Activated T-cell treated with anti-CD3 and anti-CD28 coated beads for 24 hours (primary cell): ENCODE data around the gene SMIM14.
"Not testable (repeated sequence)": the region's sequence is repeated elsewhere in the genome, so short reads cannot be mapped to it uniquely, and the experiment has no call there.

Experiments
- DNase-seq: peaks from one replicate; pipeline ENCODE4 v3.0.0-alpha.2; 2020; ENCODE audit warnings: low read depth

The SMIM14 gene

GRCh38 chr4:39529534-39529933 lies 109.1 kb downstream of the SMIM14 start:
- DNase-seq, result no peak

- no peak for DNase-seq
Measured at GRCh38 chr4:39528061-39528465, 110.6 kb downstream of the SMIM14 start.

- DNase-seq, result peak; percentile 87
Measured at GRCh38 chr4:39527296-39528060, 111.2 kb downstream of the SMIM14 start, which contains the start of gene UGDH. TSS of gene UGDH (minus strand) at chr4:39527439. CDS start at chr4:39521512, 5,927 bp downstream.

- peak; percentile 7 for DNase-seq
Measured at GRCh38 chr4:39526765-39527295, 111.8 kb downstream of the SMIM14 start.

- DNase-seq, result no peak
Measured at GRCh38 chr4:39525822-39526690, 112.6 kb downstream of the SMIM14 start.

- no peak for DNase-seq
Measured at GRCh38 chr4:39524161-39524957, 114.3 kb downstream of the SMIM14 start.

GRCh38 chr4:39522068-39522467 lies 116.6 kb downstream of the SMIM14 start:
- DNase-seq, result no peak

- no peak for DNase-seq
Measured at GRCh38 chr4:39521253-39521919, 117.3 kb downstream of the SMIM14 start.

- DNase-seq, result no peak
Measured at GRCh38 chr4:39518484-39518883, 120.2 kb downstream of the SMIM14 start.

GRCh38 chr4:39516407-39516966 lies 122.2 kb downstream of the SMIM14 start:
- DNase-seq, result no peak

- DNase-seq, result not testable (repeated sequence)
Measured at GRCh38 chr4:39515669-39516401, 122.8 kb downstream of the SMIM14 start.

- no peak for DNase-seq
Measured at GRCh38 chr4:39514888-39515401, 123.7 kb downstream of the SMIM14 start.

- not testable (repeated sequence) for DNase-seq
Measured at GRCh38 chr4:39514266-39514665, 124.4 kb downstream of the SMIM14 start.

GRCh38 chr4:39510348-39510929 lies 128.2 kb downstream of the SMIM14 start:
- no peak for DNase-seq

- DNase-seq, result no peak
Measured at GRCh38 chr4:39505581-39505980, 133.1 kb downstream of the SMIM14 start.

- DNase-seq, result no peak
Measured at GRCh38 chr4:39504538-39504937, 134.1 kb downstream of the SMIM14 start.

GRCh38 chr4:39502664-39503035 lies 136.0 kb downstream of the SMIM14 start:
- DNase-seq, result not testable (repeated sequence)

- DNase-seq, result no peak
Measured at GRCh38 chr4:39502019-39502663, 136.5 kb downstream of the SMIM14 start.

GRCh38 chr4:39498727-39499020 lies 140.0 kb downstream of the SMIM14 start:
- DNase-seq, result no peak
